ENCODE results near the gene GOLGA6A. TPM values are rescaled to one million over a fixed set of nuclear protein-coding genes. Genes with fewer than 3 reads are reported as not detected.
"Not testable (repeated sequence)": the region's sequence is repeated elsewhere in the genome, so short reads cannot be mapped to it uniquely, and the experiment has no call there.

Gene GOLGA6A
- total and polyA plus RNA-seq, 9 of the 15 experiments (the other 6 are each of a cell fraction or from before 2014, with no cell fraction given), result not detected

GRCh38 chr15:74065684-74066411, 16.5 kb downstream of the GOLGA6A start:
- H3K4me3 ChIP-seq; H4K20me1 ChIP-seq (replicated peaks; ENCODE audit: control insufficient read depth, insufficient read depth, low read length); POLR2A ChIA-PET; H3K9me3 ChIP-seq (replicated peaks; ENCODE audit: control insufficient read depth, insufficient read depth, low read depth, low read length); BruUV-seq (replicated peaks); H3K79me2 ChIP-seq (ENCODE audit: control insufficient read depth, insufficient read depth, low read length); H3K9me1 ChIP-seq (ENCODE audit: control insufficient read depth, insufficient read depth, low read length); intact Hi-C loops (cut with micrococcal nuclease); H3K4me2 ChIP-seq (ENCODE audit: insufficient read depth, low read length); H3K4me1 ChIP-seq (replicated peaks in 1 of 2; ENCODE audit: control insufficient read depth in 2 of 2, insufficient read depth in 2 of 2, low read length in 2 of 2); H2AFZ ChIP-seq (ENCODE audit: low read depth, low read length); H3K9ac ChIP-seq (ENCODE audit: insufficient read depth in 1 of 2, low read depth in 2 of 2, low read length in 2 of 2); DNase-seq (ENCODE audit: extremely low read depth in 1 of 4, low spot score in 3 of 4); H3K27ac ChIP-seq (ENCODE audit: extremely low read depth, low read depth, low read length); H3K36me3 ChIP-seq (ENCODE audit: control insufficient read depth, insufficient read depth, low read length); H3K27me3 ChIP-seq (ENCODE audit: control insufficient read depth in 2 of 2, insufficient read depth in 2 of 2, low read length in 2 of 2): not testable (repeated sequence)
- TF ChIP-seq CTCF (IDR thresholded peaks at IDR 0.05 in 2 of 3, conservative IDR thresholded peaks at IDR 0.05 in 1 of 3; ENCODE audit: insufficient read depth in 2 of 3, low read depth in 1 of 3, low read length in 3 of 3), result peak; percentile 9 to 33 (median 16); a peak in 2 of 6 replicates
- peak; percentile 76 for FAIRE-seq
- in situ Hi-C loops (cut with MboI), result loop anchor here (10.0 to 25.0 kb wide), 2 partner anchors 1239 to 1404 kb away; partner anchors contain the start of gene GOLGA6B
- ATAC-seq, result peak; percentile 99
- CTCF ChIA-PET (ENCODE audit: low intra/inter-chr PET ratio), result interaction anchor here (0.9 kb wide), 1 partner anchor 93 kb away, joined by 3 read pairs; no protein-coding TSS in a partner anchor
- 10% methylated on average over 5 of the region's 13 CpGs for WGBS (ENCODE audit: insufficient coverage, low coverage, missing lambda C conversion rate)

- H3K79me2 ChIP-seq (ENCODE audit: control insufficient read depth, insufficient read depth, low read length); intact Hi-C loops (cut with micrococcal nuclease); FAIRE-seq; ATAC-seq; H3K4me3 ChIP-seq; DNase-seq (ENCODE audit: extremely low read depth in 1 of 4, low spot score in 3 of 4); H3K27ac ChIP-seq (ENCODE audit: extremely low read depth, low read depth, low read length); H3K4me1 ChIP-seq (replicated peaks in 1 of 2; ENCODE audit: control insufficient read depth in 2 of 2, insufficient read depth in 2 of 2, low read length in 2 of 2); H3K9me3 ChIP-seq (replicated peaks; ENCODE audit: control insufficient read depth, insufficient read depth, low read depth, low read length); BruUV-seq (replicated peaks); H3K36me3 ChIP-seq (ENCODE audit: control insufficient read depth, insufficient read depth, low read length); H3K4me2 ChIP-seq (ENCODE audit: insufficient read depth, low read length); H2AFZ ChIP-seq (ENCODE audit: low read depth, low read length); H3K9me1 ChIP-seq (ENCODE audit: control insufficient read depth, insufficient read depth, low read length); H3K9ac ChIP-seq (ENCODE audit: insufficient read depth in 1 of 2, low read depth in 2 of 2, low read length in 2 of 2); POLR2A ChIA-PET; H4K20me1 ChIP-seq (replicated peaks; ENCODE audit: control insufficient read depth, insufficient read depth, low read length); H3K27me3 ChIP-seq (ENCODE audit: control insufficient read depth in 2 of 2, insufficient read depth in 2 of 2, low read length in 2 of 2): not testable (repeated sequence)
- 9% methylated on average over 3 of the region's 8 CpGs for WGBS (ENCODE audit: insufficient coverage, low coverage, missing lambda C conversion rate)
- CTCF ChIA-PET (ENCODE audit: low intra/inter-chr PET ratio), result interaction anchor here (0.9 kb wide), 1 partner anchor 92 kb away, joined by 3 read pairs; no protein-coding TSS in a partner anchor
- in situ Hi-C loops (cut with MboI), result loop anchor here (10.0 to 25.0 kb wide), 2 partner anchors 1240 to 1403 kb away; partner anchors contain the start of gene GOLGA6B
These were observed 17.5 kb downstream of the GOLGA6A start for GRCh38 chr15:74064822-74065221.

- H3K9me1 ChIP-seq (ENCODE audit: control insufficient read depth, insufficient read depth, low read length); H3K79me2 ChIP-seq (ENCODE audit: control insufficient read depth, insufficient read depth, low read length); H3K36me3 ChIP-seq (ENCODE audit: control insufficient read depth, insufficient read depth, low read length); H3K4me3 ChIP-seq; H3K4me2 ChIP-seq (ENCODE audit: insufficient read depth, low read length); DNase-seq (ENCODE audit: extremely low read depth in 1 of 4, low spot score in 3 of 4); H3K9me3 ChIP-seq (replicated peaks; ENCODE audit: control insufficient read depth, insufficient read depth, low read depth, low read length); H3K27ac ChIP-seq (ENCODE audit: extremely low read depth, low read depth, low read length); FAIRE-seq; H4K20me1 ChIP-seq (replicated peaks; ENCODE audit: control insufficient read depth, insufficient read depth, low read length); ATAC-seq; BruUV-seq (replicated peaks); H3K27me3 ChIP-seq (ENCODE audit: control insufficient read depth in 2 of 2, insufficient read depth in 2 of 2, low read length in 2 of 2); CTCF ChIA-PET (ENCODE audit: low intra/inter-chr PET ratio); H3K4me1 ChIP-seq (replicated peaks in 1 of 2; ENCODE audit: control insufficient read depth in 2 of 2, insufficient read depth in 2 of 2, low read length in 2 of 2); H2AFZ ChIP-seq (ENCODE audit: low read depth, low read length); H3K9ac ChIP-seq (ENCODE audit: insufficient read depth in 1 of 2, low read depth in 2 of 2, low read length in 2 of 2); intact Hi-C loops (cut with micrococcal nuclease): not testable (repeated sequence)
- in situ Hi-C loops (cut with MboI), result loop anchor here (10.0 to 25.0 kb wide), 2 partner anchors 1241 to 1402 kb away; partner anchors contain the start of gene GOLGA6B
- POLR2A ChIA-PET, result interaction anchor here (0.6 kb wide), 1 partner anchor 240 kb away, joined by 3 read pairs; no protein-coding TSS in a partner anchor
- WGBS (ENCODE audit: insufficient coverage, low coverage, missing lambda C conversion rate), result 0% methylated on average over 3 of the region's 3 CpGs
These were observed 18.2 kb downstream of the GOLGA6A start for GRCh38 chr15:74064183-74064582.

Measured in K562 (cell line).